Loucy (cell line): ENCODE measurements around the gene TGFB1I1.

ENCODE experiments used
- H2AFZ ChIP-seq: fragments of 200-600 bp; sonication (generic); 2 replicates; pipeline ENCODE4 v1.6.0; 2016; ENCODE audit warnings: antibody characterized with exemption, mild to moderate bottlenecking, low read length, moderate library complexity
- H3F3A ChIP-seq: fragments of 200-600 bp; 2 replicates; pipeline ENCODE4 v1.6.0; 2016; ENCODE audit warnings: antibody characterized with exemption, low read depth, mild to moderate bottlenecking
- H3K27me3 ChIP-seq: fragments of 200-600 bp; sonication (generic); 2 replicates; pipeline ENCODE4 v1.6.1; 2014; ENCODE audit warnings: low read length, mild to moderate bottlenecking; ENCODE audit not compliant: insufficient read depth, poor library complexity, severe bottlenecking
- H3K36me3 ChIP-seq: fragments of 200-600 bp; sonication (generic); 2 replicates; pipeline ENCODE4 v1.6.1; 2016; ENCODE audit warnings: low read length; ENCODE audit not compliant: insufficient read depth
- H3K4me1 ChIP-seq: fragments of 200-600 bp; sonication (generic); 2 replicates; pipeline ENCODE4 v1.5.1; 2014; ENCODE audit warnings: low read length, mild to moderate bottlenecking; ENCODE audit not compliant: insufficient read depth, poor library complexity, severe bottlenecking
- H3K4me2 ChIP-seq: fragments of 200-600 bp; sonication (generic); 2 replicates; pipeline ENCODE4 v1.6.0; 2014; ENCODE audit warnings: antibody characterized with exemption, low read length, low read depth, mild to moderate bottlenecking; ENCODE audit not compliant: poor library complexity, severe bottlenecking
- H3K4me3 ChIP-seq: fragments of 200-600 bp; sonication (generic); 2 replicates; pipeline ENCODE4 v1.5.1; 2014; ENCODE audit warnings: low read length, mild to moderate bottlenecking, mixed read lengths; ENCODE audit not compliant: poor library complexity, severe bottlenecking
- H3K79me2 ChIP-seq: fragments of 200-600 bp; sonication (generic); 2 replicates; pipeline ENCODE4 v1.6.1; 2014; ENCODE audit warnings: low read length; ENCODE audit not compliant: insufficient read depth
- H3K9ac ChIP-seq: fragments of 200-600 bp; sonication (generic); 2 replicates; pipeline ENCODE4 v1.6.0; 2014; ENCODE audit warnings: mild to moderate bottlenecking, low read depth, low read length, moderate library complexity; ENCODE audit not compliant: poor library complexity, severe bottlenecking
- H3K9me2 ChIP-seq: fragments of 200-600 bp; sonication (generic); replicated peaks from 2 replicates; pipeline ENCODE4 v1.6.1; 2016; ENCODE audit warnings: low read depth, low read length, mixed read lengths
- H3K9me3 ChIP-seq: fragments of 200-600 bp; sonication (generic); 2 replicates; pipeline ENCODE4 v1.6.1; 2014; ENCODE audit warnings: mild to moderate bottlenecking, antibody characterized with exemption, low read length, low read depth; ENCODE audit not compliant: insufficient read depth
- H4K20me1 ChIP-seq: fragments of 200-600 bp; sonication (generic); 2 replicates; pipeline ENCODE4 v1.6.0; 2014; ENCODE audit warnings: antibody characterized with exemption, low read length, mild to moderate bottlenecking; ENCODE audit not compliant: insufficient read depth, poor library complexity, severe bottlenecking
- EZH2phosphoT487 ChIP-seq: fragments of 200-600 bp; IDR thresholded peaks from 2 replicates; pipeline ENCODE4 v1.6.1; 2018; ENCODE audit warnings: antibody characterized with exemption, mild to moderate bottlenecking, moderate library complexity, borderline replicate concordance
- TF ChIP-seq, protein P1 (sequence below): fragments of 200-600 bp; sonication (generic); conservative IDR thresholded peaks from 2 replicates; pipeline ENCODE4 v1.5.1; 2014; ENCODE audit warnings: mild to moderate bottlenecking, antibody characterized with exemption, low read length

The TGFB1I1 gene

DNA sequence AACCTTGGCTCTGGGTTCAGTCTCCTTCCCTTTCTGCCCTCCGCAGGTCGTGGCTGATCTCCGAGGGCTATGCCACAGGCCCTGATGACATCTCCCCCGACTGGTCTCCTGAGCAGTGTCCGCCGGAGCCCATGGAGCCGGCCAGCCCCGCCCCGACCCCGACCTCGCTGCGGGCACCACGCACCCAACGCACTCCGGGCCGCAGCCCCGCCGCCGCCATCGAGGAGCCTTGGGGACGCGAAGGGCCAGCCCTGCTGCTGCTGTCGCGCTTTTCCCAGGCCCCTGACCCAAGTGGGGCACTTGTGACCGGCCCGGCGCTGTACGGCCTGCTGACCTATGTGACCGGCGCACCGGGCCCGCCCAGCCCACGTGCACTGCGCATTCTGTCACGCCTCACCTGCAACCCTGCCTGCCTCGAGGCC lies 7.6 kb upstream of the TGFB1I1 start:
- no peak overlapping the region for H3K9ac ChIP-seq
- H3K9me3 ChIP-seq = no peaks in the 10 kb centered on the region
- no peak overlapping the region for H2AFZ ChIP-seq
- H4K20me1 ChIP-seq = peaks cover 15% of the 10 kb centered on the region
- no peak overlapping the region for H3K4me3 ChIP-seq
- TF ChIP-seq EZH2phosphoT487 = no peak
- TF ChIP-seq, protein P1, sequence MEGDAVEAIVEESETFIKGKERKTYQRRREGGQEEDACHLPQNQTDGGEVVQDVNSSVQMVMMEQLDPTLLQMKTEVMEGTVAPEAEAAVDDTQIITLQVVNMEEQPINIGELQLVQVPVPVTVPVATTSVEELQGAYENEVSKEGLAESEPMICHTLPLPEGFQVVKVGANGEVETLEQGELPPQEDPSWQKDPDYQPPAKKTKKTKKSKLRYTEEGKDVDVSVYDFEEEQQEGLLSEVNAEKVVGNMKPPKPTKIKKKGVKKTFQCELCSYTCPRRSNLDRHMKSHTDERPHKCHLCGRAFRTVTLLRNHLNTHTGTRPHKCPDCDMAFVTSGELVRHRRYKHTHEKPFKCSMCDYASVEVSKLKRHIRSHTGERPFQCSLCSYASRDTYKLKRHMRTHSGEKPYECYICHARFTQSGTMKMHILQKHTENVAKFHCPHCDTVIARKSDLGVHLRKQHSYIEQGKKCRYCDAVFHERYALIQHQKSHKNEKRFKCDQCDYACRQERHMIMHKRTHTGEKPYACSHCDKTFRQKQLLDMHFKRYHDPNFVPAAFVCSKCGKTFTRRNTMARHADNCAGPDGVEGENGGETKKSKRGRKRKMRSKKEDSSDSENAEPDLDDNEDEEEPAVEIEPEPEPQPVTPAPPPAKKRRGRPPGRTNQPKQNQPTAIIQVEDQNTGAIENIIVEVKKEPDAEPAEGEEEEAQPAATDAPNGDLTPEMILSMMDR = no peak
- H3K9me2 ChIP-seq = no peaks in the 10 kb centered on the region
- H3K36me3 ChIP-seq = peaks cover 34% of the 10 kb centered on the region; the same call in 1 of the 2 replicates
- no peaks in the 10 kb centered on the region; the same call in 1 of the 2 replicates for H3F3A ChIP-seq
- H3K4me1 ChIP-seq = peaks cover 35% of the 10 kb centered on the region
- H3K4me2 ChIP-seq = no peak overlapping the region
- H3K27me3 ChIP-seq = no peaks in the 10 kb centered on the region
- H3K79me2 ChIP-seq = peaks cover 49% of the 10 kb centered on the region

- no peak overlapping the region for H3K4me2 ChIP-seq
- H2AFZ ChIP-seq = no peak overlapping the region
- peaks cover 49% of the 10 kb centered on the region for H3K79me2 ChIP-seq
- peaks cover 34% of the 10 kb centered on the region; the same call in 1 of the 2 replicates for H3K36me3 ChIP-seq
- H4K20me1 ChIP-seq = peaks cover 15% of the 10 kb centered on the region
- H3K4me1 ChIP-seq = peaks cover 35% of the 10 kb centered on the region
- no peaks in the 10 kb centered on the region for H3K9me2 ChIP-seq
- H3K4me3 ChIP-seq = no peak overlapping the region
- no peak overlapping the region for H3K9ac ChIP-seq
- H3F3A ChIP-seq = no peaks in the 10 kb centered on the region; the same call in 1 of the 2 replicates
- no peak for TF ChIP-seq EZH2phosphoT487
- TF ChIP-seq, protein P1 = no peak
- no peaks in the 10 kb centered on the region for H3K9me3 ChIP-seq
- H3K27me3 ChIP-seq = no peaks in the 10 kb centered on the region
Measured at GRCh38 chr16:31464781-31465260, 7.1 kb upstream of the TGFB1I1 start.

DNA sequence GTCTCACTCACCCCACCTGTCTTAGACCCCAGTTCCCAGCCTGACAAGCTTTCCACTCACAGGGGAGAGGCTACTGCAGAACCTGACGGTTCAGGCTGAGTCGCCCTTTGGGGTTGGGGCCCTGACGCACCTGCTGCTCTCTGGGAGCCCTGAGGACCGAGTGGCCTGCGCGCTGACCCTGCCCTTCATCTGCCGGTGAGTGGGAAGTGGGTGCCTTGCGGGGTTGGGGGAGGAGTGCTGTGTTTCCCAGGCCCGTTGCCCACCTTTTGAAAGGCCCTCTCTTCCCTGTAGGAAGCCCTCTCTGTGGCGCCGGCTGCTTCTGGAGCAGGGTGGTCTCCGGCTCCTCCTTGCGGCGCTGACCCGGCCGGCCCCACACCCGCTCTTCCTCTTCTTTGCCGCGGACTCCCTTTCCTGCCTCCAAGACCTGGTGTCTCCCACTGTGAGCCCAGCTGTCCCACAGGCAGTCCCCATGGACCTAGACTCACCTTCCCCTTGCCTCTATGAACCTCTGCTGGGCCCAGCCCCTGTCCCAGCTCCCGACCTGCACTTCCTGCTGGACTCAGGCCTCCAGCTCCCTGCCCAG lies 6.1 kb upstream of the TGFB1I1 start:
- no peaks in the 10 kb centered on the region for H3K9me2 ChIP-seq

More for the DNA sequence above, 6.1 kb upstream of the TGFB1I1 start:
- Histone ChIP-seq H3K27me3 (no peaks in the 10 kb centered on the region), H3K4me1 (peaks cover 25% of the 10 kb centered on the region), H3K9ac (peak overlapping the region; percentile 55), H4K20me1 (peaks cover 5% of the 10 kb centered on the region), H3K36me3 (peaks cover 34% of the 10 kb centered on the region; the same call in 1 of the 2 replicates), H3K4me3 (no peak overlapping the region), H3K9me3 (no peaks in the 10 kb centered on the region), H3K79me2 (peaks cover 40% of the 10 kb centered on the region), H3K4me2 (no peak overlapping the region), H2AFZ (no peak overlapping the region), H3F3A (no peaks in the 10 kb centered on the region; the same call in 1 of the 2 replicates)
- no peak for TF ChIP-seq EZH2phosphoT487
- TF ChIP-seq, protein P1 = no peak
